ENCODE results near the gene NLK.

- TF ChIP-seq CTCF (IDR thresholded peaks at IDR 0.05; ENCODE audit: insufficient read depth, low read depth, low read length) (no peak), EZH2 (IDR thresholded peaks at IDR 0.05; ENCODE audit: insufficient read depth, low read length) (no peak)
These were observed 162.3 kb downstream of the NLK start for GRCh38 chr17:28204751-28205150.

All from astrocyte (in vitro differentiated cells and primary cell).